Left ventricle myocardium inferior (tissue), 1 donor: ENCODE data around the gene ESR1. TPM values are rescaled to one million over a fixed set of nuclear protein-coding genes. Genes with fewer than 3 reads are reported as not detected.
"Not testable (repeated sequence)": the region's sequence is repeated elsewhere in the genome, so short reads cannot be mapped to it uniquely, and the experiment has no call there.

ENCODE experiments used
- DNase-seq: peaks from one replicate; pipeline ENCODE4 v3.0.0-alpha.2; 2020
- H3K27ac ChIP-seq: fragments of 200-600 bp; replicated peaks from 2 replicates; pipeline ENCODE4 v1.8.0; 2021
- H3K27me3 ChIP-seq: fragments of 200-600 bp; 2 replicates; pipeline ENCODE4 v1.8.0; 2021; ENCODE audit warnings: low read depth
- H3K36me3 ChIP-seq: fragments of 200-600 bp; 2 replicates; pipeline ENCODE4 v1.8.0; 2021
- H3K4me1 ChIP-seq: fragments of 200-600 bp; 2 replicates; pipeline ENCODE4 v1.8.0; 2021
- H3K4me3 ChIP-seq: fragments of 200-600 bp; 2 replicates; pipeline ENCODE4 v1.8.0; 2021; ENCODE audit warnings: mild to moderate bottlenecking, moderate library complexity
- H3K9me3 ChIP-seq: fragments of 200-600 bp; replicated peaks from 2 replicates; pipeline ENCODE4 v1.8.0; 2021
- CTCF ChIP-seq: fragments of 200-600 bp; IDR thresholded peaks from 2 replicates; pipeline ENCODE4 v1.8.0; 2021; ENCODE audit warnings: antibody characterized with exemption, mild to moderate bottlenecking, borderline replicate concordance
- intact Hi-C: fragments of 100-400 bp; cut with micrococcal nuclease; formaldehyde crosslinking; loops from one replicate; pipeline ENCODE4 v1.11.0; 2022
- total RNA-seq: library from RNA; stranded (reverse); fragmentation: NEBNext Ultra II Directional; extraction: Animal tissue kit (Norgen Biotek cat#: 25700); gene quantifications from one replicate; pipeline ENCODE4 v1.2.1, GENCODE V29; 2021
- donor health status: DM: no; HTN: yes; CAD: no; lungs with severe emphysema.

Gene ESR1
- total RNA-seq, 1 donor from 2014 or later = 1.6 TPM

GRCh38 chr6:151858294-151858693 is 50.8 kb downstream of the ESR1 start:
- peaks cover 9% of the 10 kb centered on the region for H3K4me1 ChIP-seq
- H3K9me3 ChIP-seq = no peaks in the 10 kb centered on the region
- no peak for DNase-seq
- intact Hi-C loops = no loop called here
- no peaks in the 10 kb centered on the region for H3K36me3 ChIP-seq
- peaks cover 6% of the 10 kb centered on the region for H3K27me3 ChIP-seq
- no peak for TF ChIP-seq CTCF
- no peak overlapping the region for H3K27ac ChIP-seq
- no peak overlapping the region for H3K4me3 ChIP-seq

DNA sequence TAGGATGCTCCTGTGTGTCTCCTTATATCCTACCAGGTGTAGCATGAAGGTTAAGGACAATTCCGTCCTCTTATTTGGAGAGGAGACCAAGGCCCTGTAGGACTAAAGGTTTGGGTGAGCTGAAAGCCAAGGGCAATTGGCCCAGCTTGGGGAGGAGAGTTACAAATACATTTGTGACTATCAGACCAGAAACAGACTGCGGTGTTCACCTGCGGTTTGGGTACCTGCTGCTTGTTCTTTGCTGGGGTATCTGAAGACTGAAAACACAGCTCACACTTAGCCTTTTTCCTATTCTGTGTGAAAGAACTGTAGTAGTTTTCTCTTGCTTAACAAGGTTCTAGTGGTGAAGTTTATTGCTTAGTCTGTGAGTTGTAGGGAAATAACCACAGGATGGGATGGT is 55.0 kb downstream of the ESR1 start:
- intact Hi-C loops = no loop called here
- H3K27me3 ChIP-seq = peaks cover 6% of the 10 kb centered on the region

GRCh38 chr6:151867361-151867869 is 59.9 kb downstream of the ESR1 start:
- H3K4me1 ChIP-seq, DNase-seq, intact Hi-C loops, H3K27ac ChIP-seq, H3K4me3 ChIP-seq, H3K27me3 ChIP-seq, H3K36me3 ChIP-seq: not testable (repeated sequence)
- peaks cover 11% of the 10 kb centered on the region for H3K9me3 ChIP-seq

More for the DNA sequence above, 55.0 kb downstream of the ESR1 start:
- H3K4me1 ChIP-seq = peaks cover 9% of the 10 kb centered on the region
- H3K36me3 ChIP-seq = no peaks in the 10 kb centered on the region
- H3K9me3 ChIP-seq = peaks cover 11% of the 10 kb centered on the region
- H3K27ac ChIP-seq = no peak overlapping the region
- TF ChIP-seq CTCF = no peak
- DNase-seq = no peak
- no peak overlapping the region for H3K4me3 ChIP-seq

GRCh38 chr6:151869345-151869744 is 61.9 kb downstream of the ESR1 start:
- TF ChIP-seq CTCF = no peak
- intact Hi-C loops = no loop called here

GRCh38 chr6:151869787-151870186 is 62.3 kb downstream of the ESR1 start:
- no peak for TF ChIP-seq CTCF
- no peak overlapping the region for H3K4me3 ChIP-seq
- H3K36me3 ChIP-seq = no peaks in the 10 kb centered on the region
- H3K27ac ChIP-seq = peak overlapping the region; percentile 12
- peaks cover 11% of the 10 kb centered on the region for H3K9me3 ChIP-seq
- DNase-seq = no peak
- intact Hi-C loops = no loop called here
- no peaks in the 10 kb centered on the region for H3K4me1 ChIP-seq
- H3K27me3 ChIP-seq = no peaks in the 10 kb centered on the region

More at GRCh38 chr6:151869345-151869744, 61.9 kb downstream of the ESR1 start:
- H3K4me3 ChIP-seq = no peak overlapping the region
- peak overlapping the region; percentile 12 for H3K27ac ChIP-seq
- H3K4me1 ChIP-seq = no peaks in the 10 kb centered on the region
- no peak for DNase-seq
- peaks cover 11% of the 10 kb centered on the region for H3K9me3 ChIP-seq
- no peaks in the 10 kb centered on the region for H3K27me3 ChIP-seq
- no peaks in the 10 kb centered on the region for H3K36me3 ChIP-seq

DNA sequence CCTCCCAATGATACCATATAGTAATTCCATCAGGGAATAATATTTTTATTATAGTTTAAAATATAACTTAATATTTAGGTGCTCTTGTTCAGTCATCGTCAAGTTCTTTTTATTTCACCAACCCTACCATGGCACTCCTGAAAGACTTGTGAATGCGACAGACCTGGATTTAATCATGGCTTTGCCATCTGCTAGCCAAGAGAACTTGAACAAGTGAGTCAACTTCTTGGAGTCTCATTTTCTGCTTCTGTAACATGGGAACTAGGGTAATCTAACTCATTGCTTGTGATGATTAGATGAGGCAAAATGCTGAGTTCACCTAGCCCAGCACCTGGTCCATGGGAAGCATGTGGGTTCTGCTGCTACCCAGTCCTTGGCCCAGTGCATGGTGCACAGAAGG is 62.9 kb downstream of the ESR1 start:
- Histone ChIP-seq H3K9me3 (peaks cover 7% of the 10 kb centered on the region), H3K36me3 (no peaks in the 10 kb centered on the region), H3K27me3 (no peaks in the 10 kb centered on the region), H3K4me3 (no peak overlapping the region), H3K4me1 (no peaks in the 10 kb centered on the region), H3K27ac (no peak overlapping the region)
- intact Hi-C loops = no loop called here
- no peak for TF ChIP-seq CTCF
- DNase-seq = no peak
